SW480 (cell line): ENCODE measurements around the gene SELENOP.
"Not testable (repeated sequence)": the region's sequence is repeated elsewhere in the genome, so short reads cannot be mapped to it uniquely, and the experiment has no call there.

Experiments used
- DNase-seq: peaks from one replicate; pipeline ENCODE4 v3.0.0-alpha.2; 2016; ENCODE audit warnings: low spot score

The SELENOP gene

GRCh38 chr5:42826757-42827515 lies 15.2 kb upstream of the SELENOP start:
- no peak for DNase-seq

GRCh38 chr5:42825422-42826148 lies 13.9 kb upstream of the SELENOP start:
- DNase-seq: no peak

GRCh38 chr5:42824347-42824976 lies 12.8 kb upstream of the SELENOP start:
- no peak for DNase-seq

GRCh38 chr5:42822548-42822947 lies 10.9 kb upstream of the SELENOP start:
- DNase-seq: no peak

- DNase-seq: no peak
These were observed 8.1 kb upstream of the SELENOP start for GRCh38 chr5:42819745-42820144.

- DNase-seq: not testable (repeated sequence)
These were observed 4.9 kb upstream of the SELENOP start for GRCh38 chr5:42816546-42816945.

GRCh38 chr5:42813533-42813932 lies 1.8 kb upstream of the SELENOP start:
- DNase-seq: no peak

GRCh38 chr5:42812620-42813019 lies 928 bp upstream of the SELENOP start:
- DNase-seq: no peak

GRCh38 chr5:42810834-42811590 lies 680 bp downstream of the SELENOP start:
- no peak for DNase-seq

- DNase-seq: no peak
These were observed 2.6 kb downstream of the SELENOP start for GRCh38 chr5:42808888-42809611.

- no peak for DNase-seq
These were observed 3.8 kb downstream of the SELENOP start for GRCh38 chr5:42807722-42808447.

- DNase-seq: no peak
These were observed 4.9 kb downstream of the SELENOP start for GRCh38 chr5:42806701-42807262.

GRCh38 chr5:42806004-42806700 lies 5.5 kb downstream of the SELENOP start:
- DNase-seq: no peak

- no peak for DNase-seq
These were observed 6.9 kb downstream of the SELENOP start for GRCh38 chr5:42804717-42805339.

GRCh38 chr5:42801516-42802166 lies 10.1 kb downstream of the SELENOP start:
- DNase-seq: no peak

GRCh38 chr5:42800748-42801330 lies 10.9 kb downstream of the SELENOP start:
- no peak for DNase-seq

GRCh38 chr5:42799668-42800114 lies 12.0 kb downstream of the SELENOP start:
- no peak for DNase-seq

GRCh38 chr5:42799241-42799608 lies 12.5 kb downstream of the SELENOP start:
- DNase-seq: no peak
